GM19238 (cell line): ENCODE results near the gene TRIM62.

ENCODE experiments used
- DNase-seq: peaks from one replicate; pipeline ENCODE4 v3.0.0; 2011; ENCODE audit warnings: low spot score; ENCODE audit not compliant: insufficient read length

Gene TRIM62

GRCh38 chr1:33162141-33162540 is 19.7 kb downstream of the TRIM62 start:
- no peak for DNase-seq

GRCh38 chr1:33161061-33161681 is 20.7 kb downstream of the TRIM62 start:
- DNase-seq: no peak

GRCh38 chr1:33159577-33159976 is 22.3 kb downstream of the TRIM62 start:
- no peak for DNase-seq

GRCh38 chr1:33158366-33158765 is 23.5 kb downstream of the TRIM62 start:
- DNase-seq: no peak

- DNase-seq: no peak
These were observed 24.7 kb downstream of the TRIM62 start for GRCh38 chr1:33157131-33157530.

- DNase-seq: no peak
These were observed 25.8 kb downstream of the TRIM62 start for GRCh38 chr1:33155877-33156538.

GRCh38 chr1:33153650-33154049 is 28.2 kb downstream of the TRIM62 start:
- DNase-seq: no peak

GRCh38 chr1:33152685-33153432 is 29.0 kb downstream of the TRIM62 start:
- DNase-seq: peak; percentile 28

- no peak for DNase-seq
These were observed 30.7 kb downstream of the TRIM62 start for GRCh38 chr1:33151116-33151515.

- DNase-seq: no peak
These were observed 31.3 kb downstream of the TRIM62 start for GRCh38 chr1:33150522-33150921.

- no peak for DNase-seq
These were observed 32.2 kb downstream of the TRIM62 start for GRCh38 chr1:33149453-33150190.

- DNase-seq: no peak
These were observed 33.2 kb downstream of the TRIM62 start for GRCh38 chr1:33148615-33149014.

GRCh38 chr1:33147997-33148314 is 33.9 kb downstream of the TRIM62 start:
- DNase-seq: no peak

GRCh38 chr1:33147275-33147996 is 34.4 kb downstream of the TRIM62 start:
- no peak for DNase-seq

- no peak for DNase-seq
These were observed 35.8 kb downstream of the TRIM62 start for GRCh38 chr1:33146003-33146402.

GRCh38 chr1:33143698-33144097 is 38.1 kb downstream of the TRIM62 start:
- no peak for DNase-seq

- DNase-seq: no peak
These were observed 38.7 kb downstream of the TRIM62 start for GRCh38 chr1:33143176-33143575.

GRCh38 chr1:33142483-33143064 is 39.3 kb downstream of the TRIM62 start:
- DNase-seq: no peak

GRCh38 chr1:33141781-33142180 is 40.1 kb downstream of the TRIM62 start:
- DNase-seq: no peak

- no peak for DNase-seq
These were observed 40.6 kb downstream of the TRIM62 start for GRCh38 chr1:33141216-33141615.
